Measurements from ENCODE around the gene VAX1.

VAX1 gene

DNA sequence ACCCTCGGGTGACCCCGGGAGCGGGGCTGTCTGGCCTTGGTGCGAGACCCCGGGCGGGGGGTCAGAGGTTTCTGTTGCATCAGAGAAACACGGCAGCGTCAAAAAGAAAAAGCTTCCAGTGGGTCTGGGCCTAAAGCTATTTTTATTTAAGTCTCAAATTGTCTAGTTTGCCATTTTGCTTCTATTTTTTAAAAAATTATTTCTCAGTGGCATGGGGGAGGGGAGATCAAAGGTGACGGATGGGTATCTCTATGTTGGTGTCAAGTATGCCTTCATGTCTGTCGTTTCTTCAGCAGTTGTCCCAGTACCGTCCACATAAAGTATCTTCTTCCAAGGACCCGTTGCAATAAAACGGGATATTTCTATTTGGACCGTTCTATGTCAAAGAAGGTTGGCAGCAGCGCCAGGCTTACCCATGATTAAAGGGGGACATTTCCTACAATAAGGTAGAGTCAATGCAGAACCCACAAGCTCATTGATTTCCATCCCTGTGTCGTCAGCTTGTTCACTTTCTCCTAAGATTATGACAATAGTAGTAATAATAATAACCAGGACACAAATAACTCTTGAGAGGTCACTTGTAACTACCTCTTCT, 26.0 kb upstream of the VAX1 start:
- DNase-seq, result no peak

DNA sequence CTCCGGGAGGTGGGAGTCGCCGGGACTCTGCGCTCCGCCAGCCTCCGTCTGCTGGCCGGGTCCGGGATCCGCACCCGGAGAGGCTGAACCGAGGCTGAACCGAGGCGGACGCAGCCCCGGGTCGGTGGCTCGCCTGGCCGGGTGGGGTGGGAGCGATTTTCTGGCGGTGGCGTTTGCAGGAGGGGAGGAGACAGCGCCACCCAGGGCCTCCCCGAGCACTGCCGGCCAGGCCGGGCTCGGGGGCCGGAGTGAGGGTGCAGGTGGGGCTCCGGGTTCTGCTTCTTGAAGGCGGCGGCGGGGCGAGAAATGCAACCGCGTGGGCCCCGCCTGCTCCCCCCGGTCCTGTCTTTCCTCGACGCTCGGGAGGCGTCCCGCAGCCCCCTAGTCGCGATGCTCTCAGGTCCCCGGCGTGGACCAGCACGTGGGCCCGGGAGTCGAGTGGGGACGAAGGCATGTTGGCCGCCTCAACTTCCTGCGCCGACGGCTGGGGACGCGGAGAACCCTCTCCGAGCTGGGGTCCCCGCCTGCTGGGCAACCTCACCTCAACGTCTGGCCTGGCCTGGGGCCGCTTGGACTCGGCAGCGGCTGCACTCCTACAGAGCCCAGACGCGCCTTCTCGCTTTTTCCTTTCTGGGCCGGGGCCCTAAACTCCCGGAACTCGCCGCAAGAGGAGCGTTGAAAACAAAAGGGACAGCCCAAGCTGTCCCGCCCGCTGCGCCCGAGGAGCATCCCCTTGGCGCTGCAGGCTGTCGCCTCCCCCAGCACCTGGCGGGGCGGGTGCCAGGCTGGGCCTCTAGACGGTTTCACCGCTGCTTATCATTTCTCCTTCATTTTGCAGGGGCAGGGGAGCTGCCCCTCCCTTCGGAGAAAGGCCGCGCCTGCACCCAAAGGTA, 25.2 kb upstream of the VAX1 start:
- DNase-seq, result no peak

DNA sequence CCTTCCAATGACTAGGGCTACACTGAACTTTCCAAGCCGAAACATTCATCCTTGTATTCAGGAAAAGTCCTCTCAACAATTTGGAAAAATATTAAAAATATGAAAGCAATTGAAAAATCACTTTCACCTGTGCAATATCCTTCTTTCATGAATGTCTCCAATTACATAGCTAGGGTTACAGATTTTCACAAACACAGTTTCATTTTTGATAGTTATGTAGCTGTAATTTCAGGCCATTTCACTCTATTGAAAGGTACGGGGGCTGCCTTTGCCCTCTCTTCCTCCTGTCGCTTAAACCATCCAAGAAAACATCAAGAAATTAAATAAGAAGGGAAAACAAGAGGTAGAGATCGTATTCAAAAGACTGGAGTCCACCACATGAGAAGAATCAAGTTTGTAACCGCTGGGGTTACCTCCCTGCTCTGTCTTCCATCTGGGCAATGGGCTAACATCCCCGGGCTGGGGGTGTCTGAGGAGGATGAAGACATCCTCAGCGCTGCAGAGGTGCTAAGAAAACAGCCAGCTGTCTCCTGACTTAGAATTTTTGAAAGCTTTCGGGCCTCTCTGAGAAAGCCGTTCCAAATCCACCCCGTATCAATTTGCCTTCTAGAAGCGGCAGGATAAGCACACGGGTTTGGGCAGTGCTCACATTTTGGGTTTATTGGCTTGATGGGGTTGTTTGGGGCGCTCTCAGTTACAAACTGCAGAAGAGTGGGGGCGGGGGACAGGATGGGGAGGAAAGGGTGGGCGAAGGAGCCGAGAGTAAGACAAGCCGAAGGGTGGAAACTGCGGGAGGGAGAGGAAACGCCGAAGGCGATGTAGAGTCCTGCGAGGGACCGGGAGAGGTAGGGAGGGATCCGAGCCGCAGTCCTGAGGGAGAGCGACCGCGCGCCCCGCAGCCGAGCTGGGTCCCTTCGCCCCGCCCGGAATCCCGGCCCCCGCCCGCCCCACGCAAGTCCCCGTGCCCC, 24.3 kb upstream of the VAX1 start:
- no peak for DNase-seq

DNA sequence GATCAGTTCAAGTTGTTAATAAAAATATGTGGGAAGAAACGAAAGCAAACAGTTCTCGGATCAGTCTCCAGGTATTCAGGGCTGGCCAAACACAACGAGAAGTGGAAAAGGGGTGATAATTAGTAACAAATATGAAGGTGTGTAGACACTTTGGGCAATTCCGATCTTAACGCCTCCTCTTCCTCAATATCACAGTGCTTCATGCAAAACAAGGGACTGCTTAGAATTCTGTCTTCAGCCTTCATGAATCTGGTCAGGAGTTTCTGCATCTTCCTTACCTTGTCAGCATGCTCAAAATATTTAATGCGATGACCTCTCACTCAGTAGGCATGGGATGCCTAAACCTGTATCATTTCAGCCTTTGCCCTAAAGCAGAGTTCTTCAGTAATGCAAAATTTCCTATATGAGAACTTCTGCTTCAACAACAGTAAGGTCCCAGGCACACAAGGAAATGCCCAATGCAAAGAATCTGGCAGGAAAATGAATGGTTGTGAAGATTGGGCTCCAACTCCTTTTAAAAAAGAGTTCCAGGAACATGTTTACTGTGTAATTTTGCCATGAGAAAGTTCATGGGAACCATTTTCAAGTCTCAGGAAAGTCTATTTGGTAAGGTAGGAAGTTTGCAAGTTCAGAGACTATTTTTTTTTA, 23.4 kb upstream of the VAX1 start:
- no peak for DNase-seq

DNA sequence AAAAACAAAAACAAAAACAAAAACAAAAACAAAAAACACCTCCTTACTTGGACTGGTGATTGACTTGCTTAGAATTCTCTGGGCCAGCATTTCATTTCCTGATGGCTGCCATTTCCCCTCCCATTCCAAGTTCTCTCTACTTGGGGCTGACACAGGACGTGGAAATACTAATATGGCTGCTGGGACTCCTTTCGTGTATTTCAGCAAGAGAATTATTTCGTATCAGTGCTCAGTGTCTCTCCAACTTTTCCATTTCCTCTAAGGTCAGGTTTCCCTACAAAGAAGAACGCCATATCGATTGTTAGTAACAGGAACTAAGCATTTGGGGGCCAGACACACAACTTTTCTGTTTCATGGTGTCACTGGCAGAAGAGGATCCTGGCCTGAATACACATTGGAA, 22.5 kb upstream of the VAX1 start:
- no peak for DNase-seq

DNA sequence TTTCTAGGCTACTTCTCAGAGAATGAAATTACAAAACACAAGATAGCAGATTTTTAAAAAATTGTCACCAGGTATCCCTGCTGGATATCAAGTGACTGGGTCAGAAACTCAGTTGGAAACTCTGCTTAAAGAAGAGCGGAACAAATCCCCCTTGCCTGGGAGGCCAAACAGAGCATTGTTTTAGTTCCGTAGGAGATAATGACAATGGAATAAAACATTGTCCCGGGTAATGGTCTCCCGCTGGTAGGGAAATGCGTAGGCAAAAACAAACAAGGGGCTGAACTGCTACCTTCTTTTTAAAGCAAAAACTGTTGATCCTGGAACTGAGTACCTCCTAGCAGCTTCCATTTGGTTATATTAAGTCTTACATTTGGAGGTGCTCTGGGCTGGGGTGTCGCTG, 21.3 kb upstream of the VAX1 start:
- no peak for DNase-seq

DNA sequence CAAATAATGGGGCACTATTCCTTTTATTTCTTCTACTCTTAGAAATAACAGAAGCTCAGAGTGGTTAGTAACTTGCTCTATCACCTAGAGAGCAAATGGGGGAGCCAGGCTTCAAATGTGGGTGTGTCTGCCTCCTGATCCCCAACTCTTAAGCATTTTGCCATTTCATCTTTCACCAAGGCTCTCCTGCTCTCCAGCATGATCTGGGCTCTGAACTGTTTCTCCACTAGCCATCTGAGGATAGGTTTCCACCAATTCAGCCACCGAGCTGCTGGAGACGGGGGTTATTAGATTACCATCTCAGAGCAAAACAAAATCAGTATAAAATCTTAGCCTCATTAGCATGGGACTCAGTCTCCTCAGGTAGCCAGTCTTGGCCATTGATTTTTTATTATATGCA, 20.2 kb upstream of the VAX1 start:
- no peak for DNase-seq

DNA sequence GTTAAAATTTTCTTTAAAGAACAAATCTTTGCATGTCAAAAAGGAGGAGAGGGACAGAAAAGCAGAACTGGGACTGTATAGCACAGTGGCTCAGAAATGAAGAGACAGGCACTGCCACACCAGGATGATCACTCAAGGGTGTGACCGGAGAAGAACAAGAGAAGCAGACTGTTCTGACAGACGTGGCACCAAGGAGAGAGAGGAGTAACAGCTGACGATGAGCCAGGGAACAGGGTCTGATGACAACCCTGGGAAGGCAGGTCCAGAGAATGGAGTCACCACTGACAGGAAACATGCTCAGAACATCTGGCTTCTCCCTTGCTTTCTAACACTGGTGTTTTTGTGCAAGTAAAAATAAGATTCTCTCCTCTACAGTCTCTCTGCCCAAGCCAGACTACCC, 14.6 kb upstream of the VAX1 start:
- no peak for DNase-seq

DNA sequence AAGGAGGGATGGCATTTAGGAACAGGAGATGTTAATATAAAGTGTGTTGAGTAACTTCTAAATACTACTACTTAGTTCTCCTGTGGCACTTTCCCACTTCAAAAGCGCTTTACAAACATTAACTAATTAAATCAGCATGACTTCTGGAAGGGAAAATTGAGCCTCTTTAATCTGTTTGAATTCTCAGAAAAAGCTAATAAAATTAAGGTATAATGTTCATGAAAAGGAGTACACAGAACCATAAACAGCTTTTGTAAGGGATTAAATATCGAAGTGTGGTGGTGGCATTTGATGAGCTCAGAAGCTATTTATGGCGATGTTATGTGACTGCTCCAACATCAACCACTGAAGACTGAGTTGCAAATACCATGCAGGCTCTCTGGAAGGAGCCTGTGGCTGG, 10.2 kb upstream of the VAX1 start:
- DNase-seq, result no peak

DNA sequence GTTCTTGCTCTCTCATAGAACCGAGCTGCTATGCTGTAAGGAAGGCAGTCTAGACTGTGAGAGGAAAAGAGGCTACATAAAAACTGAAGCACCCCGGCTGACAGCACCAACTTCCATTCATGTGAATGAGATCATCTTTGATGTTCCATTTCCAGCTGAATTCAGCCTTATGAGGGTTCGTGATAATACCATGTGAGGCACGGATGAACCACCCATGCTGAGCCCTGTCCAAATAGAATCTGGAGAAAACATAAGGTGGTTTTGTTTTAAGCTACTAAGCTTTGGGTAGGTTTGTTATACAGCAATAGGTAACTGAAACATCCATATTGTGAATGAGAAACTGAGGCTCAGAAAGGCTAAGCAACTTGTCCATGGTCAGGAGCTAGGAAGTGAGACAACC, 6.9 kb upstream of the VAX1 start:
- no peak for DNase-seq

DNA sequence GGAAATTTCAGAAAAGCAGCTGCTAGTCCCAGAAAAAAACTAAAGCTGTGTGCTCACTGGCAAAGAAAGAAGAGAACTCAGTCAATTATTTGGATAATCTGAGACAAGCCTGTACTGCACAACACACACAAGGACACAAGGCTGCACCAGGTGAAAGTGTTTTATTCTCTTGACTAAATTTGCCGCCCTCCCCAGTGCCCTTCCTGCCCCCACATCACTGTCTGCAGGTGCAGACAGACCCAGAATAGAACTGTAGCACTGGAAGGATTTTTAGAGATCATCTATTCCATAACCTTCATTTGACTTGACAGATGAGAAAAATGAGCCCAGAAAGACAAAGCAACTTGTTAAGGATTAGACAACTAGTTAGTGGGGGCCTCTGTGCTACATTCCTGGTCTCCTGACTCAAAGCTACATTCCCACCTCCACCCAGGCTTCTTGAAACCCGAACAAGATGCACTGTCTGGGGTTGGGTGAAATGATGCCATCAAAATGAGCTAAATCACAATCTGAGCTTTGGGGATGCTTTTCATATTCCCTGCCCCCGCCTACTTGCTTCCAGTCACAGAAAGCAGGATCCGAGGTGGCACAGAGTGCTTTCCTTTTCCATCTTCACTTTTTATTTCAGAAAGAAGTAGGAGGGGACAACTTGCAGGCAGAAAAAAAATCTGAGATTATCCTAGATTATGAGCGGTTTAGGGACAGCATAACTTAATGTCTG, 5.2 kb upstream of the VAX1 start:
- no peak for DNase-seq

DNA sequence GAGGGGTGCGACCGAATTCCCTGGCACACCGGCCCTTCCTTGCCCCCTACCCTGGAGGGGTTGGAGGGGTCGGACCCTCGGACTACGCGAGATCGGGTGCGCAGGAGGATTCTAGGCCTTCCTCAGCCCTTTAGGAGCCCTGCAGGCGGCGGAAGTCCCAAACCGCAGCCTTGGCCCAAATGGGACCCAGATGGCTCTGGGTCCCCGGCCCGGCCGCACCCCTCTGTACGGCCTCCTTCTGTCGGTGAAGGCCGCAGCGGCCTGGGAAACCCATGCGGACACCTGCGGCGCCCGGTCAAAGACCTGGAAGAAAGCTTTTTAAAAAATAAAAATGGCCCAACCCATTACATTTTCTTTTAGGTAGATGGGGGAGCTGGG, 2.4 kb upstream of the VAX1 start:
- no peak for DNase-seq

DNA sequence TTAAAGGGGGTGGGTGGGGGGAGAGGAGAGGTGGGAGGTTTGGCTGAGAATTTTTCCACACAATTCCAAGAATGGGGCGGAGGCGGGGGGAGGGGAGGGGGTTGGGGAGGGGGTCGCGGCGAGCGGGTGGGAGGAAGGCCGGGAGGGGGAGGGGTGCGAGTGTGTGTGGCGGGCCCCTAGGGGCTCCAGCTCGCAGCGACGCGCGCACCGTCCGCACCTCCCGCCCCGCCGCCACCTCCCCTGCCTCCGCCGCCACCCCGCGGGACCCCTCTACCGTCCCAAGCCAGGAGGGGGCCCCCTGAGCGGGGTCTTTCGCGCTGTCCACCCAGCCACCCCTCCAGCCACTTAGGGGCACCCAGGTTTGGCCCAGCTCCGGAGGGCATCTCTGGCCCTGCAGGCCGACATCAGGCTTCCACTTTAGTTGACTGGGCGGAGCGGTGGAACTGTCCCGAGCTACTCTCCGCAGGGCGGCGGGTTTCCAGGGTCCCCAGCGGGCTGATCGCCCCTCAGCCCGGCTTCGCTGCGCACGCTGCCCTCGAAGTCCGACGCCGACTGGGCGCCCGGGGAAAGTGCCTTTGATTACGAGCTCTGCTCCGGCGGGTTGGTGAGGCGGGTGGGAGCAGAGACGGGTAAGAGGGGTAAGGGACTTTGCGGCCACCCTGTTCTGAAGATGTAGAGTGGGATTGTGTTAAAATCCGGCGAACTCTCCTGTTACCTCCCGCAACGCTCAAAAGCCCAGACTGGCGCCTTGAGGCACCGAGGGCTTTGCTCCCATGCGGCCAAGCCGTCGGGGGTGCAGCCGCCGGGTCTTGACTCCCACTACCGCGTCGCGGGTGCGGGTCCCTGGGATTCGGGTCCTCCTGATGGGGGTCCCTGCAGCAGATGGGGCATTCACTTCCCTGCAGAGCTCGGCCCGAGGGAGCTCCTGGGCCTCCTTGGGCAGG, 1.8 kb upstream of the VAX1 start:
- DNase-seq, result no peak

DNA sequence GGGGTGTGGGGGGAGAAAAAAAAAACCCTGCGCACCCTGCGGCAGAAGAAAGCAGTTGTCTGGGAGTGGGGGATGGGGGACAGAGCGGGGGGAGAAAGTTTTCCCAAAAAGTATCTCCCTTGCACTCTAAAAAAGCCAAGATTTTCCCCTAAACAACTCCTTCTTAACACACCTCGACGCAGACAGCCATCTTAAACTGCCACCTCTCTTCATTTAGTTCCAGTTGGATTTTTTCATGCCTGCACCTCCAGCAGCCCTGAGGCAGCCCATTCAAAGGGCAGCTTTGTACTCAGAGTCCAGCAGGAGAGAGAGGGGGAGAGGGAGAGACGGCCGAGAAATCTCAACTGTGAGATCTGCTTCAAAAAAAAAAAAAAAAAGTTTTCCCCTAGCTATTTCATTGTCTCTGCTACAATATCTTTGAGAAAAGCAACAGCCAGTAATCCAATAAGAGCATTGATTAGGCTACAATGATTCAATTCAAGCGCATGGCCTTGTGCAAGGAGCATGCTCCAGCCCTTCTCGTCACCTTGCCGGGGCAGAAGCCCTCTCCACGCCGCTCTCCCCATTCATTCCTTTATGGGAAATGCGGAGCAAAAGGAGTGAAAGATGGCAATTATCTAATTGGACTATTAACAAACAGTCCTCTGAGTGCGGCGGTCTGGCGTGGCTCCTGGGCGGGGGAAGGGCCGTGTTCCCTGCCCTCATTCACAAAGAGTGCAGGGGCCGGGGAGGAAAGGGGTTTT, 939 bp upstream of the VAX1 start:
- no peak for DNase-seq

DNA sequence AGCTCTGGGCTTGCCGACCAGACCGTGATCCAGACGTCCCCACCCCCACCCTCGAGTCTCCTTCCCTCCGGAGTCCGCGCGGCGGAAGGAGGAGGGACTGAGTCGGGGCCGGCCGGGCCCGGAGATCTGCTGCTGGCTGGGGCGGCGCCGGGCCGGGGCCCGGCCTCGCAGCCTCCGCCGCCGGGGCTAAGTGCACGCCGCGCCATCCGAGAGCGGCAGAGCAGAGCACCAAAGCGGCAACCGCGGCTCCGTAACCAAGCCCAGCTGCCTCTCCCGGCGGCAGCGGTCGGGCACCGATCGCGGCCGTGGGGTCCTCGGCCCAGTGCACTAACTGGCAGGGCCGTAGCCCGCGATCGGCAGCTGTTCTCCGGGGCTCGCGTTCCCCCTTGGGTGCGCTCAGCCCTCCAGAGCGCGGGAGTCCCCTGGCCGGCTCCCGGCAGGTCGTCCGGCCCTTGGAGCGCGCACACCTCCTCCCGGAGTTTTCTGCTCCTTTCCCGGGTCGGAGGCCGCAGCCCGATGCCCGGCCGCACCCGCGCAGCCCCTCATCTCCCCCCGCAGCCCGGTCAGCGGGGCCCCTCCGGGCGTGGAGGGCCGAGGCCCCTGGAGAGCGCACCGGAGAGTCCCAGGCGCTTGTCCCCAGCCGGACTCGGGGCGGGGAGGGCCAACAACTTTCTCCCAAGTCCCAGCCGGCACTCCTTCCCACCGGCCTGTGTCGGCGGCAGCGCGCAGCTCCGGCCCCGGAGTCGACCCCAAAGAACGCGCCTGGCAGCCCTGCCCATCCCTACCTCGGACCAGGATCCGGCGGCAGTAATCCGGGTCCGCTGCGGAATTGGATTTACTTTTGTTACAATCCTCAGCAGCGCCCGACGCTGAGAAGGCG, 799 bp downstream of the VAX1 start:
- DNase-seq, result no peak

DNA sequence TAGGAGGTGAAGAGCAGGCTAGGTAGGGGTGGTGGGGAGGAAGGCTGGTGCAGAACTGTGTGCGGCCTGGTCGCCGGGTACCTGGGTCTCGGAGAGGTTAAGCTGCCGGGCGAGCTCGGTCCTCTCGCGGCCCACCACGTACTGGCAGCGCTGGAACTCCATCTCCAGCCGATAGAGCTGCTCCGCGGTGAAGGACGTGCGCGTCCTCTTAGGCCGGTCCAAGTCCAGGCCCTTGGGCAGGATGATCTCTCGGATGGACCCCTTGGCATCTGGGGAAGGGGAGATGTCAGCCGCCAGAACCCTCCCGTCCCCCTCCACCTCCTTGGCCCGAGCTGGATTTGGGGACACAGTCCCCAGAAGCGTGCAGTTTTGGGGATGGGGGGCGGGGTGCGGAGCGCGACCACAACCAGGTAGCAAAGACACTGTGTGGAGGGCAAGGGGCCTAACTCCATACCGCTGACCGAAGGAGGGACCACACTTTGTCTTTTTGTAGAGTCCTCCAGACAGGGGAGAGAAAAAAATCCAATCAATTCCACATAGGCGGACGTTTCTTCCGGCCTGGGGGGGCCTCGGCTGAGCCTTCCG, 1.6 kb downstream of the VAX1 start:
- no peak for DNase-seq

DNA sequence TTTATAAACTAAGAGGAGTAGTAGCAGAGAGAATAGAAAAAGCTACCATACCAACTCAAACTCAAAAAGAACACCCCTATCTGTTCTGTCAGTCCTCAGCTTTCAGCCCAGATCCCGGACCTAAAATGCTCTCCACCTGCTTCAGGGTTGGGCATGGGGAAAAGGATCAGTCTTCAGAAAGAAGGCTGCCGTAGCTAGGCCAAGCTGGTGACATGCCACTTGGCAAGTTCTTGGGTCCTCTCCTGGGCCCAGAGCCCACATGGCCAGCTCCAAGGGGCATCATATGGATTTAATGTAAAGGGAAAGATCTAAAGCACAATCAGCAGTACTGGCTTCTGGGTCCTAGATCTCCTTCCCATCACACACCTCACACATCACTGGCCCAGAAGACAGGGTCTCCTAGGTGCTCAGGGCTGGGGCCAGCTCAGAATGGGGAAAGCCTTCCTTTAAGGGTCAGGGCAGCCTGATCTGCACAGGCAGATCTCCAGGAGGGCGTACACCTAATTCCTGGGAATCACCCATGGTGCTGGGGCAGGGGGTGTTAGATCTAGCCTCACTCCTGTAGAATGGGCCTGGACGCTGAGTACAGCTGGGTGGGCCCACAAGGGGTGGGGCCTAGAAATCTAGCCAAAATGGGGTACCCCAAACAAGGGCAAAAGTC, 2.5 kb downstream of the VAX1 start:
- no peak for DNase-seq

DNA sequence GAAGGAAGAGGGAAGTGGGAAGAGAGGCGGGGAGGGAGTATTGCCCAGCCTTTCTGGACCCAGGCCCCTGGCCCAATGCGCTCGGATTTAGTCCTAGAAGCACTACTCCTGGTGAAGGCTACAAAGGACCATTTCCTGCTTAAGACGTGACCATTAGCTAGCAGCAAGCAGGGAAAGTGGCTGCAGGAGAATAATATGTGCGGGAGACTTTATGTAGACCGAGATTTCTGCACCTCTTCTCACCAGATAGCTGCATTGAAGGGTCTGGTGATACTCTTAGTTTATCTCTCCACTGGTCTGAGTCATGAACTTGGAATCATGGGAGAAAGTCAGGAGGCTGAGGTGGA, 3.1 kb downstream of the VAX1 start:
- no peak for DNase-seq
